Smooth muscle cell (in vitro differentiated cells): ENCODE measurements around the gene FAM227B. TPM values are rescaled to one million over a fixed set of nuclear protein-coding genes. Genes with fewer than 3 reads are reported as not detected.
"Not testable (repeated sequence)": the region's sequence is repeated elsewhere in the genome, so short reads cannot be mapped to it uniquely, and the experiment has no call there.

Experiments
- DNase-seq: peaks from one replicate; lab custom pipeline; 2025; ENCODE audit not compliant: unreplicated experiment; lab: John Stamatoyannopoulos, UW
- H2AFZ ChIP-seq: fragments of 200-600 bp; sonication (generic); 2 replicates; pipeline ENCODE4 v1.6.0; 2016; ENCODE audit warnings: antibody characterized with exemption, low read depth, mild to moderate bottlenecking
- H3F3A ChIP-seq: fragments of 200-600 bp; sonication (generic); 2 replicates; pipeline ENCODE4 v1.6.0; 2017; ENCODE audit warnings: antibody characterized with exemption, low read depth
- H3K27ac ChIP-seq: fragments of 200-600 bp; sonication (generic); 2 replicates; pipeline ENCODE4 v1.5.1; 2016; ENCODE audit warnings: low read depth, mild to moderate bottlenecking
- H3K27me3 ChIP-seq: fragments of 200-600 bp; sonication (generic); 2 replicates; pipeline ENCODE4 v1.6.1; 2016; ENCODE audit warnings: low read depth, mild to moderate bottlenecking
- H3K36me3 ChIP-seq: fragments of 200-600 bp; sonication (generic); 2 replicates; pipeline ENCODE4 v1.5.1; 2016; ENCODE audit warnings: low read depth
- H3K4me1 ChIP-seq: fragments of 200-600 bp; sonication (generic); 2 replicates; pipeline ENCODE4 v1.5.1; 2016; ENCODE audit warnings: low read depth
- H3K4me2 ChIP-seq: fragments of 200-600 bp; sonication (generic); 2 replicates; pipeline ENCODE4 v1.6.0; 2016; ENCODE audit warnings: mild to moderate bottlenecking
- H3K4me3 ChIP-seq: fragments of 200-600 bp; sonication (generic); 2 replicates; pipeline ENCODE4 v1.5.1; 2016; ENCODE audit warnings: mild to moderate bottlenecking
- H3K79me2 ChIP-seq: fragments of 200-600 bp; sonication (generic); 2 replicates; pipeline ENCODE4 v1.6.0; 2016; ENCODE audit warnings: low read depth, mild to moderate bottlenecking
- H3K9ac ChIP-seq: fragments of 200-600 bp; sonication (generic); 2 replicates; pipeline ENCODE4 v1.6.0; 2016; ENCODE audit warnings: low read depth
- H3K9me3 ChIP-seq: fragments of 200-600 bp; sonication (generic); replicated peaks from 2 replicates; pipeline ENCODE4 v1.5.1; 2016; ENCODE audit warnings: low read depth
- H4K20me1 ChIP-seq: fragments of 200-600 bp; sonication (generic); 2 replicates; pipeline ENCODE4 v1.6.0; 2016; ENCODE audit warnings: low read depth
- CTCF ChIP-seq: fragments of 200-600 bp; sonication (generic); IDR thresholded peaks from 2 replicates; pipeline ENCODE4 v1.5.1; 2017; ENCODE audit warnings: borderline replicate concordance, mild to moderate bottlenecking, antibody characterized with exemption; ENCODE audit not compliant: insufficient read depth, poor library complexity, severe bottlenecking
- WGBS: methylation state at CpG from one replicate; pipeline ENCODE4 v1.1.7; 2016; ENCODE audit warnings: low lambda C conversion rate; 5-methylcytosine and 5-hydroxymethylcytosine counted together
- polyA plus RNA-seq: library from polyadenylated mRNA; unstranded; fragments of >200 nt; fragmentation: Nextera tagmentation; extraction: Ambion mirVana; gene quantifications from 2 replicates; pipeline ENCODE4 v1.2.1, GENCODE V29; 2016
- total RNA-seq: library from RNA; depleted of rRNA; stranded (reverse); fragments of >200 nt; gene quantifications from 2 replicates; pipeline ENCODE4 v1.2.3, GENCODE V29; 2014

Gene FAM227B
- 7.5 and 18.2 TPM in 2 replicates for total RNA-seq
- 7.4 and 9.7 TPM in 2 replicates for polyA plus RNA-seq

GRCh38 chr15:49620658-49621368 is at the start of gene FAM227B, which contains the start of gene DTWD1:
Gene FAM227B (minus strand): TSS chr15:49620818. CDS start chr15:49615171, 5,647 bp downstream.
Gene DTWD1 (plus strand): TSS chr15:49621048. CDS start chr15:49625168, 4,120 bp downstream.
- TF ChIP-seq CTCF: no peak
- Histone ChIP-seq H3F3A (peaks cover 9% of the 10 kb centered on the region), H3K36me3 (no peaks in the 10 kb centered on the region), H3K4me1 (peaks cover 34% of the 10 kb centered on the region), H3K9me3 (no peaks in the 10 kb centered on the region), H2AFZ (peak within 1 kb of the TSS; percentile 84), H3K4me2 (peak within 1 kb of the TSS; percentile 99), H4K20me1 (no peaks in the 10 kb centered on the region), H3K27me3 (no peaks in the 10 kb centered on the region), H3K9ac (peak within 1 kb of the TSS; percentile 94), H3K27ac (peak within 1 kb of the TSS; percentile 98), H3K4me3 (peak within 1 kb of the TSS; percentile 94), H3K79me2 (peaks cover 43% of the 10 kb centered on the region)
- WGBS: 1% methylated on average over 59 of the region's 59 CpGs
- DNase-seq: peak; percentile 79

GRCh38 chr15:49669288-49669687 is 48.7 kb upstream of the FAM227B start:
- no peaks in the 10 kb centered on the region for H3K27me3 ChIP-seq
- WGBS: 56% methylated on average over 1 of the region's 1 CpG

GRCh38 chr15:49666486-49666885 is 45.9 kb upstream of the FAM227B start:
- not testable (repeated sequence) for H3K4me2 ChIP-seq, H3K36me3 ChIP-seq, H3K27me3 ChIP-seq, H4K20me1 ChIP-seq, H3K9ac ChIP-seq, H3K9me3 ChIP-seq, H3K79me2 ChIP-seq, H3K27ac ChIP-seq, H3F3A ChIP-seq, H3K4me3 ChIP-seq, DNase-seq, H2AFZ ChIP-seq
- WGBS: 98% methylated on average over 3 of the region's 3 CpGs
- H3K4me1 ChIP-seq: peaks cover 11% of the 10 kb centered on the region

More at GRCh38 chr15:49669288-49669687, 48.7 kb upstream of the FAM227B start:
- Histone ChIP-seq H2AFZ (no peak overlapping the region), H3F3A (no peaks in the 10 kb centered on the region), H3K36me3 (no peaks in the 10 kb centered on the region), H3K4me3 (no peak overlapping the region), H3K9me3 (no peaks in the 10 kb centered on the region), H3K4me1 (peaks cover 11% of the 10 kb centered on the region), H3K9ac (no peak overlapping the region), H3K79me2 (no peaks in the 10 kb centered on the region), H3K4me2 (no peak overlapping the region), H4K20me1 (no peaks in the 10 kb centered on the region), H3K27ac (no peak overlapping the region)
- no peak for DNase-seq
- TF ChIP-seq CTCF: no peak

- Histone ChIP-seq H2AFZ (no peak overlapping the region), H3K4me1 (peaks cover 11% of the 10 kb centered on the region), H3K36me3 (no peaks in the 10 kb centered on the region), H4K20me1 (no peaks in the 10 kb centered on the region), H3K9ac (no peak overlapping the region), H3K4me2 (no peak overlapping the region), H3K4me3 (no peak overlapping the region), H3K27ac (no peak overlapping the region), H3K9me3 (no peaks in the 10 kb centered on the region), H3F3A (no peaks in the 10 kb centered on the region), H3K27me3 (no peaks in the 10 kb centered on the region), H3K79me2 (no peaks in the 10 kb centered on the region)
- WGBS: 95% methylated on average over 1 of the region's 1 CpG
- DNase-seq: no peak
- no peak for TF ChIP-seq CTCF
Observed at GRCh38 chr15:49664716-49665115, 44.1 kb upstream of the FAM227B start.
